ENCODE measurements around the gene CSNK1A1. TPM values are rescaled to one million over a fixed set of nuclear protein-coding genes. Genes with fewer than 3 reads are reported as not detected.

CSNK1A1 gene
- total RNA-seq, 2 experiments from 2014 or later, result 176 to 187 TPM

DNA sequence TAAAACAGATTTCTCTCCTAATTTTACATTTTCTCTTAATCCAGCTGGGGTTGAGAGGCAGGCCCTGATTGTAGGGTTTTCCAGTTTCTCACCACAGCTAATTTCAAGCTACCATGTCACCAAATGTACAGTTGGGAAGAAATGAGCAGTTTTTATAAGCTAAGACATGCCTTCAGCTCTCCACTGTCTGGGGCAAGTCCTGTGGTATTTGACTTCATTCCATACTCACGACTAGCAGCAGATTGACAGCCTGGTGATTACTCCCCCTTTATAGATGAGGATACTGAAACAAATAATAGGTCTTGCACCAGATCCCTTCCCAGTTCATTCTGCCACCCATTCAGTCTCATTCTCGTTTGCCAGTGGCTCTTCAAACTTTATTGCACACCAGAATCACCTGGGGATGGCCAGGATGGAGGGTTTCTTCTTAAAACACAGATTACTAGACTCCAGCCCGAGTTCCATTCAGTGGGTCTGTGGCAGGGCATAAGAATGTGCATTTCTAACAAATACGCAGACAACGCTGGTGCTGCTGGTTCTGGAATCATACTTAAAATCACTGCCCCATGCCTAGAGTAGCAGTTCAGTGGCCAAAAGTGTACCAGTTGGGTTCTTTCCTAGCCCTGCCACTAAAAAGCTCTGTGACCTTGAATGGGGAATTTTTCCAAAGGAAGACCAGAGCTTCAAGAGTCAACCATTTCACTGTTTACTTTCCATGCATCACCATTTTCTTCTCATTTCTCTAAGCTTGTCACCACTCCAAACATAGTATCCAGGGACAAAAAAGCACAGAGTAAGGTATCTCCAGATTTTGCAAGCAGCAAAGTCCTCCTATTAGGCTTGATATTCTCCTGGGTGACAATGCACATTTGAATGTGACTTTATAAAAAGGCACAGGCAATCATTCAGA lies 64.3 kb downstream of the CSNK1A1 start:
- ChIA-PET POLR2A (interaction anchor here (1.0 to 1.5 kb wide), 3 partner anchors 11 to 531 kb away, joined by 3 read pairs; no protein-coding TSS in a partner anchor), CTCF (ENCODE audit: unreplicated experiment) (no interaction called here)
- H3K9me3 ChIP-seq (ENCODE audit: low read length), result no peaks in the 10 kb centered on the region
- H3K4me1 ChIP-seq (ENCODE audit: insufficient read depth, low read length, poor library complexity, severe bottlenecking), result no peaks in the 10 kb centered on the region
- H2AFZ ChIP-seq (ENCODE audit: low read length), result no peak overlapping the region
- DNase-seq (ENCODE audit: low spot score), result no peak
- no peak for TF ChIP-seq EZH2phosphoT487 (IDR thresholded peaks at IDR 0.05; ENCODE audit: borderline replicate concordance, low read depth, low read length)
- TF ChIP-seq CTCF (conservative IDR thresholded peaks at IDR 0.05; ENCODE audit: low read length), result no peak
- H3K9me2 ChIP-seq (ENCODE audit: insufficient read depth, low read length), result no peaks in the 10 kb centered on the region
- no peaks in the 10 kb centered on the region for H3K79me2 ChIP-seq (ENCODE audit: insufficient read depth, low read depth, low read length)
- H3K36me3 ChIP-seq (ENCODE audit: insufficient read depth, low read length), result no peaks in the 10 kb centered on the region
- H3K4me3 ChIP-seq (ENCODE audit: low read depth, low read length, poor library complexity, severe bottlenecking), result no peak overlapping the region
- H4K20me1 ChIP-seq (ENCODE audit: insufficient read depth, low read length), result no peaks in the 10 kb centered on the region
- intact Hi-C loops (cut with micrococcal nuclease; ENCODE audit: unreplicated experiment), result no loop called here
- no peak overlapping the region for H3K4me2 ChIP-seq (ENCODE audit: low read length)
- no TSS peak for BruUV-seq (replicated peaks)
- H3K27ac ChIP-seq (ENCODE audit: low read depth, low read length, poor library complexity, severe bottlenecking), result no peak overlapping the region

- no peaks in the 10 kb centered on the region for H4K20me1 ChIP-seq (ENCODE audit: insufficient read depth, low read length)
- POLR2A ChIA-PET, result interaction anchor here (1.0 to 1.5 kb wide), 3 partner anchors 10 to 532 kb away, joined by 3 read pairs; no protein-coding TSS in a partner anchor
- CTCF ChIA-PET (ENCODE audit: unreplicated experiment), result no interaction called here
- H2AFZ ChIP-seq (ENCODE audit: low read length), result no peak overlapping the region
- no peaks in the 10 kb centered on the region for H3K36me3 ChIP-seq (ENCODE audit: insufficient read depth, low read length)
- H3K9me3 ChIP-seq (ENCODE audit: low read length), result no peaks in the 10 kb centered on the region
- no TSS peak for BruUV-seq (replicated peaks)
- no peak overlapping the region for H3K4me3 ChIP-seq (ENCODE audit: low read depth, low read length, poor library complexity, severe bottlenecking)
- H3K27ac ChIP-seq (ENCODE audit: low read depth, low read length, poor library complexity, severe bottlenecking), result no peak overlapping the region
- no peak for DNase-seq (ENCODE audit: low spot score)
- TF ChIP-seq CTCF (conservative IDR thresholded peaks at IDR 0.05; ENCODE audit: low read length) (no peak), EZH2phosphoT487 (IDR thresholded peaks at IDR 0.05; ENCODE audit: borderline replicate concordance, low read depth, low read length) (no peak)
- intact Hi-C loops (cut with micrococcal nuclease; ENCODE audit: unreplicated experiment), result no loop called here
- no peak overlapping the region for H3K4me2 ChIP-seq (ENCODE audit: low read length)
- no peaks in the 10 kb centered on the region for H3K79me2 ChIP-seq (ENCODE audit: insufficient read depth, low read depth, low read length)
- H3K9me2 ChIP-seq (ENCODE audit: insufficient read depth, low read length), result no peaks in the 10 kb centered on the region
- no peaks in the 10 kb centered on the region for H3K4me1 ChIP-seq (ENCODE audit: insufficient read depth, low read length, poor library complexity, severe bottlenecking)
Observed at GRCh38 chr5:149485655-149486615, 65.3 kb downstream of the CSNK1A1 start.
